Liver (tissue), 9 donors: ENCODE results near the gene CCL21. TPM values are rescaled to one million over a fixed set of nuclear protein-coding genes. Genes with fewer than 3 reads are reported as not detected.

Source experiments
- DNase-seq: peaks from one replicate; pipeline ENCODE4 v3.0.0-alpha.2; 2017; ENCODE audit warnings: low spot score
- H3K27ac ChIP-seq, 2 donors: one replicate each; pipeline ENCODE4 v1.7.0; 2013; ENCODE audit warnings: inconsistent platforms in 2 of 2, low read length in 2 of 2, control low read depth in 1 of 2, low read depth in 1 of 2, mild to moderate bottlenecking in 1 of 2
- H3K27me3 ChIP-seq, 4 donors: one replicate each; pipeline versions ENCODE4 v1.6.1 to v1.7.0; 2013; ENCODE audit warnings: low read length in 3 of 4, inconsistent platforms in 1 of 4, mild to moderate bottlenecking in 1 of 4, moderate library complexity in 1 of 4; ENCODE audit not compliant: control insufficient read depth in 4 of 4, insufficient read depth in 4 of 4
- H3K36me3 ChIP-seq, 4 donors: one replicate each; pipeline versions ENCODE4 v1.6.1 to v1.7.0; 2013; ENCODE audit warnings: low read length in 3 of 4, mild to moderate bottlenecking in 3 of 4, low read depth in 1 of 4, moderate library complexity in 1 of 4; ENCODE audit not compliant: control insufficient read depth in 4 of 4, insufficient read depth in 3 of 4
- H3K4me1 ChIP-seq, 4 donors: one replicate each; pipeline versions ENCODE4 v1.6.1 to v1.7.0; 2013; ENCODE audit warnings: low read length in 3 of 4, mild to moderate bottlenecking in 3 of 4, moderate library complexity in 1 of 4; ENCODE audit not compliant: control insufficient read depth in 4 of 4, insufficient read depth in 4 of 4
- H3K4me3 ChIP-seq, 3 donors: one replicate each; pipeline versions ENCODE4 v1.6.1 to v1.7.0; 2013; ENCODE audit warnings: low read length in 3 of 3, control low read depth in 1 of 3, low read depth in 1 of 3, mild to moderate bottlenecking in 1 of 3
- H3K9ac ChIP-seq, 2 donors: one replicate each; pipeline ENCODE4 v1.7.0; 2013; ENCODE audit warnings: low read length in 2 of 2, mild to moderate bottlenecking in 2 of 2, moderate library complexity in 2 of 2, control low read depth in 1 of 2, low read depth in 1 of 2
- H3K9me3 ChIP-seq, 4 donors: one replicate each; pipeline versions ENCODE4 v1.6.1 to v1.7.0; 2013; ENCODE audit warnings: low read length in 3 of 4; ENCODE audit not compliant: control insufficient read depth in 4 of 4
- ATF3 ChIP-seq: IDR thresholded peaks from 2 replicates; pipeline ENCODE4 v1.6.1; 2016; ENCODE audit warnings: antibody characterized with exemption
- EGR1 ChIP-seq, 2 donors: IDR thresholded peaks; 2 replicates each; pipeline ENCODE4 v1.6.1; 2016 to 2018; ENCODE audit warnings: antibody characterized with exemption in 2 of 2, low read depth in 2 of 2
- FOXA1 ChIP-seq: IDR thresholded peaks from 2 replicates; pipeline ENCODE4 v1.6.1; 2016; ENCODE audit warnings: antibody characterized with exemption
- FOXA2 ChIP-seq: IDR thresholded peaks from 2 replicates; pipeline ENCODE4 v1.6.1; 2016; ENCODE audit warnings: antibody characterized with exemption
- GABPA ChIP-seq, 2 donors: IDR thresholded peaks in 1 of 2; conservative IDR thresholded peaks in 1 of 2; 2 replicates each; pipeline ENCODE4 v1.6.1; 2016; ENCODE audit warnings: antibody characterized with exemption in 2 of 2, mild to moderate bottlenecking in 1 of 2, moderate library complexity in 1 of 2
- HNF4A ChIP-seq, 2 donors: conservative IDR thresholded peaks; 2 replicates each; pipeline ENCODE4 v1.6.1; 2016; ENCODE audit warnings: antibody characterized with exemption in 2 of 2, mild to moderate bottlenecking in 2 of 2
- HNF4G ChIP-seq: IDR thresholded peaks from 2 replicates; pipeline ENCODE4 v1.6.1; 2016; ENCODE audit warnings: antibody characterized with exemption
- JUND ChIP-seq, 2 donors: IDR thresholded peaks; 2 replicates each; pipeline ENCODE4 v1.6.1; 2016; ENCODE audit warnings: antibody characterized with exemption in 2 of 2
- MAX ChIP-seq: IDR thresholded peaks from 2 replicates; pipeline ENCODE4 v1.6.1; 2016; ENCODE audit warnings: antibody characterized with exemption
- NR2F2 ChIP-seq: IDR thresholded peaks from 2 replicates; pipeline ENCODE4 v1.6.1; 2016; ENCODE audit warnings: antibody characterized with exemption
- RAD21 ChIP-seq, 2 donors: IDR thresholded peaks; 2 replicates each; pipeline ENCODE4 v1.6.1; 2016; ENCODE audit warnings: antibody characterized with exemption in 2 of 2, mild to moderate bottlenecking in 2 of 2
- REST ChIP-seq: IDR thresholded peaks from 2 replicates; pipeline ENCODE4 v1.6.1; 2016; ENCODE audit warnings: antibody characterized with exemption, mild to moderate bottlenecking
- RXRA ChIP-seq, 2 donors: IDR thresholded peaks; 2 replicates each; pipeline ENCODE4 v1.6.1; 2017 to 2018; ENCODE audit warnings: antibody characterized with exemption in 2 of 2, mild to moderate bottlenecking in 1 of 2
- SP1 ChIP-seq: IDR thresholded peaks from 2 replicates; pipeline ENCODE4 v1.6.1; 2018; ENCODE audit warnings: antibody characterized with exemption, mild to moderate bottlenecking
- TAF1 ChIP-seq: conservative IDR thresholded peaks from 2 replicates; pipeline ENCODE4 v1.6.1; 2016; ENCODE audit warnings: antibody characterized with exemption, mild to moderate bottlenecking
- YY1 ChIP-seq: IDR thresholded peaks from 2 replicates; pipeline ENCODE4 v1.6.1; 2016; ENCODE audit warnings: antibody characterized with exemption, mild to moderate bottlenecking
- WGBS: extraction: QIAGEN DNeasy Blood & Tissue Kit; methylation state at CpG from one replicate; pipeline ENCODE4 v1.1.7; 2013; 5-methylcytosine and 5-hydroxymethylcytosine counted together
- polyA plus RNA-seq, 2 donors: library from polyadenylated mRNA; stranded (reverse) in 1 of 2; unstranded in 1 of 2; fragments of 200-250 nt in 1 of 2; fragments of >200 nt in 1 of 2; fragmentation: Nextera tagmentation in 1 of 2; extraction: Ambion mirVana in 1 of 2; gene quantifications; one replicate each; pipeline versions ENCODE4 v1.2.1 to v1.2.3, GENCODE V29; 2013 to 2015
- total RNA-seq, 2 donors: library from RNA; depleted of rRNA; stranded (reverse); fragments of >200 nt; gene quantifications; one replicate each; pipeline ENCODE4 v1.2.3, GENCODE V29; 2014
- TF ChIP-seq, protein P1 (sequence below): IDR thresholded peaks from 2 replicates; pipeline ENCODE4 v1.6.1; 2016; ENCODE audit warnings: antibody characterized with exemption
- TF ChIP-seq, protein P2 (sequence below): fragments of 150-350 bp; IDR thresholded peaks from 2 replicates; pipeline ENCODE4 v1.5.1; 2017; ENCODE audit warnings: improper control_type of control experiment, low read depth, low read length; ENCODE audit not compliant: missing input control
- donor health status: healthy.
- donor health status: healthy.
- donor health status: healthy.
- donor health status: healthy.
- donor health status: healthy.

Gene CCL21
- total and polyA plus RNA-seq, 4 donors = 2.2 to 31.0 (median 10.6) TPM

DNA sequence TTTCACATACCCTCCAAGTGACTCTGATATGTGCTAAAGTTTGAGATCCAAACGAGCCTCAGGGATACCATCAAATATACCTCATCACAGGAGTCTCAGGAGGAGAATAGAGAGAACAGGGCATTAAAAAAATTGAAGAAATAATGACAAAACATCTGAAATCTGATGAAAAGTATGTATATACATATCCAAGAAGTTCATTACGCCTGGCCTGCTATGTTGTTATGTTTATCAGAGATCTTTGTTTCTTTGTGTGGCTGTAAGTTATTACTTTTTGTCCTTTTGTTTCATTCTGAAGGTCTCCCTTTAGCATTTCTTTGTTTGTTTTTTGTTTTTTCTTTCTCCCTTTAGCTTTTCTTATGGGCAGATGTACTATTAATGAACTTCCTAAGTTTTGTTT, 16.4 kb downstream of the CCL21 start:
- Histone ChIP-seq H3K9me3 (no peaks in the 10 kb centered on the region), H3K4me3 (no peak overlapping the region), H3K9ac (no peak overlapping the region), H3K4me1 (peaks cover 7 to 27% (median 24%) of the 10 kb centered on the region in 4 donors), H3K36me3 (no peaks in the 10 kb centered on the region), H3K27ac (no peak overlapping the region), H3K27me3 (no peaks in the 10 kb centered on the region)
- no peak for DNase-seq
- WGBS = 82% methylated on average over 2 of the region's 2 CpGs
- no peak for TF ChIP-seq YY1
- TF ChIP-seq, protein P1, sequence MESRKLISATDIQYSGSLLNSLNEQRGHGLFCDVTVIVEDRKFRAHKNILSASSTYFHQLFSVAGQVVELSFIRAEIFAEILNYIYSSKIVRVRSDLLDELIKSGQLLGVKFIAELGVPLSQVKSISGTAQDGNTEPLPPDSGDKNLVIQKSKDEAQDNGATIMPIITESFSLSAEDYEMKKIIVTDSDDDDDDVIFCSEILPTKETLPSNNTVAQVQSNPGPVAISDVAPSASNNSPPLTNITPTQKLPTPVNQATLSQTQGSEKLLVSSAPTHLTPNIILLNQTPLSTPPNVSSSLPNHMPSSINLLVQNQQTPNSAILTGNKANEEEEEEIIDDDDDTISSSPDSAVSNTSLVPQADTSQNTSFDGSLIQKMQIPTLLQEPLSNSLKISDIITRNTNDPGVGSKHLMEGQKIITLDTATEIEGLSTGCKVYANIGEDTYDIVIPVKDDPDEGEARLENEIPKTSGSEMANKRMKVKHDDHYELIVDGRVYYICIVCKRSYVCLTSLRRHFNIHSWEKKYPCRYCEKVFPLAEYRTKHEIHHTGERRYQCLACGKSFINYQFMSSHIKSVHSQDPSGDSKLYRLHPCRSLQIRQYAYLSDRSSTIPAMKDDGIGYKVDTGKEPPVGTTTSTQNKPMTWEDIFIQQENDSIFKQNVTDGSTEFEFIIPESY = no peak
- no peak for TF ChIP-seq HNF4A (conservative IDR thresholded peaks at IDR 0.05)
- no peak for TF ChIP-seq FOXA2
- no peak for TF ChIP-seq HNF4G
- TF ChIP-seq GABPA (IDR thresholded peaks at IDR 0.05 in 1 of 2, conservative IDR thresholded peaks at IDR 0.05 in 1 of 2) = no peak
- TF ChIP-seq REST = no peak
- no peak for TF ChIP-seq NR2F2
- no peak for TF ChIP-seq EGR1 (IDR thresholded peaks at IDR 0.05; ENCODE audit: low read depth in 2 of 2)
- no peak for TF ChIP-seq JUND (IDR thresholded peaks at IDR 0.05)
- no peak for TF ChIP-seq ATF3
- no peak for TF ChIP-seq MAX
- no peak for TF ChIP-seq FOXA1
- TF ChIP-seq TAF1 = no peak
- no peak for TF ChIP-seq SP1
- no peak for TF ChIP-seq RXRA (IDR thresholded peaks at IDR 0.05)
- TF ChIP-seq, protein P2, sequence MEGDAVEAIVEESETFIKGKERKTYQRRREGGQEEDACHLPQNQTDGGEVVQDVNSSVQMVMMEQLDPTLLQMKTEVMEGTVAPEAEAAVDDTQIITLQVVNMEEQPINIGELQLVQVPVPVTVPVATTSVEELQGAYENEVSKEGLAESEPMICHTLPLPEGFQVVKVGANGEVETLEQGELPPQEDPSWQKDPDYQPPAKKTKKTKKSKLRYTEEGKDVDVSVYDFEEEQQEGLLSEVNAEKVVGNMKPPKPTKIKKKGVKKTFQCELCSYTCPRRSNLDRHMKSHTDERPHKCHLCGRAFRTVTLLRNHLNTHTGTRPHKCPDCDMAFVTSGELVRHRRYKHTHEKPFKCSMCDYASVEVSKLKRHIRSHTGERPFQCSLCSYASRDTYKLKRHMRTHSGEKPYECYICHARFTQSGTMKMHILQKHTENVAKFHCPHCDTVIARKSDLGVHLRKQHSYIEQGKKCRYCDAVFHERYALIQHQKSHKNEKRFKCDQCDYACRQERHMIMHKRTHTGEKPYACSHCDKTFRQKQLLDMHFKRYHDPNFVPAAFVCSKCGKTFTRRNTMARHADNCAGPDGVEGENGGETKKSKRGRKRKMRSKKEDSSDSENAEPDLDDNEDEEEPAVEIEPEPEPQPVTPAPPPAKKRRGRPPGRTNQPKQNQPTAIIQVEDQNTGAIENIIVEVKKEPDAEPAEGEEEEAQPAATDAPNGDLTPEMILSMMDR = no peak
- no peak for TF ChIP-seq RAD21 (IDR thresholded peaks at IDR 0.05)
